Jurkat, Clone E6-1 (cell line): Measurements from ENCODE around the gene CCDC185. TPM values are rescaled to one million over a fixed set of nuclear protein-coding genes. Genes with fewer than 3 reads are reported as not detected.
A peak's percentile ranks its signal among the peaks of the same experiment; 100 is the strongest.

Experiments used
- DNase-seq: peaks from one replicate; pipeline ENCODE4 v3.0.0-alpha.2; 2011; ENCODE audit warnings: low read depth, low spot score
- H3K4me3 ChIP-seq: 2 replicates; pipeline ENCODE4 v1.5.1; 2011; ENCODE audit warnings: mild to moderate bottlenecking, low read length, control low read depth, moderate library complexity
- polyA plus RNA-seq: library from polyadenylated mRNA; unstranded; fragments of >200 nt; gene quantifications from one replicate; pipeline ENCODE4 v1.2.1, GENCODE V29; 2012; ENCODE audit warnings: missing spikeins; ENCODE audit not compliant: insufficient read length, insufficient read depth

CCDC185 gene
- polyA plus RNA-seq: not detected

- no peak for DNase-seq
- H3K4me3 ChIP-seq: no peak within 1 kb of the TSS
Observed at GRCh38 chr1:223393275-223394214, at the start of gene CCDC185. Gene CCDC185, plus strand, starts transcription at chr1:223393415. Its CDS starts 61 bp downstream, at chr1:223393476.

- H3K4me3 ChIP-seq: no peak overlapping the region
- DNase-seq: no peak
Observed at GRCh38 chr1:223343692-223344091, 49.5 kb upstream of the CCDC185 start.

GRCh38 chr1:223344491-223344890 lies 48.7 kb upstream of the CCDC185 start:
- no peak for DNase-seq
- no peak overlapping the region for H3K4me3 ChIP-seq

- no peak for DNase-seq
- no peak overlapping the region for H3K4me3 ChIP-seq
Observed at GRCh38 chr1:223345720-223346119, 47.5 kb upstream of the CCDC185 start.

- no peak for DNase-seq
- no peak overlapping the region for H3K4me3 ChIP-seq
Observed at GRCh38 chr1:223346311-223346710, 46.9 kb upstream of the CCDC185 start.

GRCh38 chr1:223347583-223347982 lies 45.6 kb upstream of the CCDC185 start:
- no peak overlapping the region for H3K4me3 ChIP-seq
- no peak for DNase-seq

GRCh38 chr1:223348439-223348838 lies 44.8 kb upstream of the CCDC185 start:
- DNase-seq: no peak
- H3K4me3 ChIP-seq: no peak overlapping the region

GRCh38 chr1:223349241-223349640 lies 44.0 kb upstream of the CCDC185 start:
- no peak for DNase-seq
- H3K4me3 ChIP-seq: no peak overlapping the region

- no peak overlapping the region for H3K4me3 ChIP-seq
- no peak for DNase-seq
Observed at GRCh38 chr1:223350361-223350908, 42.8 kb upstream of the CCDC185 start.

GRCh38 chr1:223352944-223353343 lies 40.3 kb upstream of the CCDC185 start:
- no peak overlapping the region for H3K4me3 ChIP-seq
- DNase-seq: no peak

GRCh38 chr1:223353939-223354338 lies 39.3 kb upstream of the CCDC185 start:
- H3K4me3 ChIP-seq: no peak overlapping the region
- DNase-seq: no peak

GRCh38 chr1:223355699-223356098 lies 37.5 kb upstream of the CCDC185 start:
- DNase-seq: no peak
- H3K4me3 ChIP-seq: no peak overlapping the region

GRCh38 chr1:223358826-223359225 lies 34.4 kb upstream of the CCDC185 start:
- H3K4me3 ChIP-seq: no peak overlapping the region
- DNase-seq: no peak

GRCh38 chr1:223363057-223363855 lies 30.0 kb upstream of the CCDC185 start:
- DNase-seq: peak; percentile 15
- H3K4me3 ChIP-seq: peak overlapping the region; percentile 71

GRCh38 chr1:223363856-223364684 lies 29.1 kb upstream of the CCDC185 start, which contains the start of gene SUSD4:
Gene SUSD4, minus strand, starts transcription at chr1:223364176. Its CDS starts 751 bp downstream, at chr1:223363425.
- peak within 1 kb of the TSS; percentile 71 for H3K4me3 ChIP-seq
- peak; percentile 78 for DNase-seq

GRCh38 chr1:223364685-223365382 lies 28.4 kb upstream of the CCDC185 start:
- peak overlapping the region; percentile 39 for H3K4me3 ChIP-seq
- DNase-seq: no peak

GRCh38 chr1:223374064-223374610 lies 19.1 kb upstream of the CCDC185 start:
- no peak overlapping the region for H3K4me3 ChIP-seq
- no peak for DNase-seq

GRCh38 chr1:223378754-223379153 lies 14.5 kb upstream of the CCDC185 start:
- no peak overlapping the region for H3K4me3 ChIP-seq
- DNase-seq: no peak
